Measurements from ENCODE around the gene KIF13A. TPM values are rescaled to one million over a fixed set of nuclear protein-coding genes. Genes with fewer than 3 reads are reported as not detected.
A peak's percentile ranks its signal among the peaks of the same experiment; 100 is the strongest.

Gene KIF13A
- total and polyA plus RNA-seq, 12 donors: 17.4 to 91.6 (median 52.3) TPM

GRCh38 chr6:17729223-17730077, 258.0 kb downstream of the KIF13A start:
- Histone ChIP-seq H3K27ac (no peak overlapping the region), H3K4me1 (replicated peaks in 1 of 2) (no peaks in the 10 kb centered on the region), H3K36me3 (replicated peaks in 1 of 2) (no peaks in the 10 kb centered on the region), H3K27me3 (no peaks in the 10 kb centered on the region), H3K4me3 (no peak overlapping the region), H3K9me3 (replicated peaks in 1 of 3) (no peaks in the 10 kb centered on the region)
- TF ChIP-seq POLR2A (IDR thresholded peaks at IDR 0.05) (no peak), CTCF (IDR thresholded peaks at IDR 0.05) (no peak)
- intact Hi-C loops (cut with DNase I): no loop called here
- DNase-seq: no peak
- 66 to 81% (median 77%) methylated on average over 12 of the region's 12 CpGs for WGBS, 4 donors

- Histone ChIP-seq H3K36me3 (replicated peaks in 1 of 2) (no peaks in the 10 kb centered on the region), H3K9me3 (replicated peaks in 1 of 3) (no peaks in the 10 kb centered on the region), H3K27me3 (no peaks in the 10 kb centered on the region), H3K27ac (no peak overlapping the region), H3K4me3 (no peak overlapping the region), H3K4me1 (replicated peaks in 1 of 2) (no peaks in the 10 kb centered on the region)
- 95 to 99% (median 97%) methylated on average over 13 to 49 of the region's 49 CpGs; no CpG with 5 or more reads in 1 of the 4 donors for WGBS, 4 donors
- intact Hi-C loops (cut with DNase I): no loop called here
- DNase-seq: no peak
- TF ChIP-seq CTCF (IDR thresholded peaks at IDR 0.05): no peak
- no peak for TF ChIP-seq POLR2A (IDR thresholded peaks at IDR 0.05)
Measured at GRCh38 chr6:17728551-17729222, 258.7 kb downstream of the KIF13A start.

- no peak overlapping the region for H3K27ac ChIP-seq
- H3K4me3 ChIP-seq: no peak overlapping the region
- DNase-seq: peak in 2 of 7 donors; percentile 16 to 60
- WGBS, 4 donors: 33 to 43% (median 35%) methylated on average over 6 of the region's 6 CpGs
- no peaks in the 10 kb centered on the region for H3K4me1 ChIP-seq (replicated peaks in 1 of 2)
- intact Hi-C loops (cut with DNase I): no loop called here
- no peak for TF ChIP-seq CTCF (IDR thresholded peaks at IDR 0.05)
- TF ChIP-seq POLR2A (IDR thresholded peaks at IDR 0.05): no peak
- H3K27me3 ChIP-seq: no peaks in the 10 kb centered on the region
- H3K9me3 ChIP-seq (replicated peaks in 1 of 3): no peaks in the 10 kb centered on the region
- H3K36me3 ChIP-seq (replicated peaks in 1 of 2): no peaks in the 10 kb centered on the region
Measured at GRCh38 chr6:17725083-17725482, 262.4 kb downstream of the KIF13A start.

- H3K9me3 ChIP-seq (replicated peaks in 1 of 3): no peaks in the 10 kb centered on the region
- no peak overlapping the region for H3K4me3 ChIP-seq
- H3K27me3 ChIP-seq: no peaks in the 10 kb centered on the region
- H3K36me3 ChIP-seq (replicated peaks in 1 of 2): no peaks in the 10 kb centered on the region
- 89 to 94% (median 91%) methylated on average over 3 of the region's 3 CpGs for WGBS, 4 donors
- no peak overlapping the region for H3K27ac ChIP-seq
- no peaks in the 10 kb centered on the region for H3K4me1 ChIP-seq (replicated peaks in 1 of 2)
- TF ChIP-seq POLR2A (IDR thresholded peaks at IDR 0.05) (no peak), CTCF (IDR thresholded peaks at IDR 0.05) (no peak)
- DNase-seq: no peak
- intact Hi-C loops (cut with DNase I): no loop called here
Measured at GRCh38 chr6:17724341-17724740, 263.1 kb downstream of the KIF13A start.
